MCF 10A (cell line): ENCODE measurements around the gene DYDC1. TPM values are rescaled to one million over a fixed set of nuclear protein-coding genes. Genes with fewer than 3 reads are reported as not detected.

Experiments
- BruUV-seq: library from RNA; stranded (reverse); fragments of 400-500 nt; replicated peaks from 2 replicates; lab custom pipeline; 2021; lab: Mats Ljungman, UMichigan
- CTCF ChIA-PET: fragments of 300-600 bp; sonication (Branson Sonifier 250); formaldehyde crosslinking; extraction: SDS; loops from one replicate; lab custom pipeline; 2021; ENCODE audit warnings: antibody characterized with exemption, inconsistent platforms; lab: Yijun Ruan, JAX
- POLR2A ChIA-PET: fragments of 300-600, 350-650 bp; sonication (Branson Sonifier 250); formaldehyde crosslinking; extraction: SDS; loops from one replicate; lab custom pipeline; 2020; ENCODE audit warnings: antibody characterized with exemption, inconsistent platforms; lab: Yijun Ruan, JAX
- DNase-seq: peaks from one replicate; pipeline ENCODE4 v3.0.0-alpha.2; 2018; ENCODE audit not compliant: unreplicated experiment
- H3K27ac Mint-ChIP-seq: one replicate; pipeline ENCODE4 v1.8.0; 2022; ENCODE audit warnings: mild to moderate bottlenecking, low read depth, mixed read lengths; ENCODE audit not compliant: unreplicated experiment
- H3K27me3 Mint-ChIP-seq: one replicate; pipeline ENCODE4 v1.8.0; 2022; ENCODE audit warnings: mixed read lengths; ENCODE audit not compliant: insufficient read depth, unreplicated experiment
- H3K36me3 Mint-ChIP-seq: one replicate; pipeline ENCODE4 v1.8.0; 2022; ENCODE audit warnings: mild to moderate bottlenecking, moderate library complexity, mixed read lengths; ENCODE audit not compliant: insufficient read depth, unreplicated experiment
- H3K4me1 Mint-ChIP-seq: one replicate; pipeline ENCODE4 v1.8.0; 2022; ENCODE audit warnings: mixed read lengths; ENCODE audit not compliant: insufficient read depth, unreplicated experiment
- H3K4me3 Mint-ChIP-seq: one replicate; pipeline ENCODE4 v1.8.0; 2022; ENCODE audit warnings: mild to moderate bottlenecking, moderate library complexity, mixed read lengths; ENCODE audit not compliant: unreplicated experiment
- H3K9me3 Mint-ChIP-seq: one replicate; pipeline ENCODE4 v1.8.0; 2022; ENCODE audit warnings: mixed read lengths; ENCODE audit not compliant: unreplicated experiment
- intact Hi-C: fragments of 100-400 bp; cut with micrococcal nuclease; formaldehyde crosslinking; loops from 2 replicates; pipeline ENCODE4 v1.14.1; 2022
- total RNA-seq: library from RNA; stranded (reverse); gene quantifications from 2 replicates; pipeline ENCODE4 v1.2.3, GENCODE V29; 2022
- TF ChIP-seq, protein P1 (sequence below): fragments of 200-600 bp; IDR thresholded peaks from one replicate; pipeline ENCODE4 v1.8.0; 2022; ENCODE audit warnings: antibody characterized with exemption, mild to moderate bottlenecking; ENCODE audit not compliant: unreplicated experiment

The DYDC1 gene
- total RNA-seq, 1 experiment from 2014 or later, result not detected

DNA sequence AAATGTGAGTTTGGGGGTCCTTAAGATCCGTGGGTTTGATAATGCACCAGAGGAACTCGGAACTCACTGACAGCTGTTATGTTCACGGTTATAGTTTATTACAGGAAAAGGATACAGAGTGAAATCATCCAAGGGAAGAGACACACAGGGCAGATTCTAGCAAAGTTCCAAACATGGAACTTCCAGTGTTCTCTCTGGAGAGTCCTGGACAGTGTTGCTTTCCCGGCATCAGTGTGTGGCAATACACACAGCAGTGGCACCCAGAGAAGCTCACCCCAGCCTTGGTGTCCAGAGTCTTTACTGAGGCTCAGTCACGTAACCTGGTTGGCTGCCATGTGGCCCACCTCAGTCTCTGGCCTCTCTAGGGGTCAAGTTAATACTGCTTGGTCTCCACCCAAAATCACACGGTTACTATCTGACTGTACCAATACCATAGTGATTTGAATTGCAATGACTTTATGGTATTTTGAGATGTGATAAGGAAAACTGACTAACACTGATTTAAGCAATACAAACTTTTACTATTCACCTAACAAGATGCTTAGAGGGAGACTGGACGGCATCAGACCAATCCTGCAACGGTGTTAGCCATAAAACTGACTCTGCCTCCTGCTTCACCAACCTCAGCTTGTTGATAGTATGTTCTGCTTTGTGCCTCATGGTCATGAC lies 43.7 kb upstream of the DYDC1 start:
- H3K27ac Mint-ChIP-seq, result no peak overlapping the region
- TF ChIP-seq, protein P1, sequence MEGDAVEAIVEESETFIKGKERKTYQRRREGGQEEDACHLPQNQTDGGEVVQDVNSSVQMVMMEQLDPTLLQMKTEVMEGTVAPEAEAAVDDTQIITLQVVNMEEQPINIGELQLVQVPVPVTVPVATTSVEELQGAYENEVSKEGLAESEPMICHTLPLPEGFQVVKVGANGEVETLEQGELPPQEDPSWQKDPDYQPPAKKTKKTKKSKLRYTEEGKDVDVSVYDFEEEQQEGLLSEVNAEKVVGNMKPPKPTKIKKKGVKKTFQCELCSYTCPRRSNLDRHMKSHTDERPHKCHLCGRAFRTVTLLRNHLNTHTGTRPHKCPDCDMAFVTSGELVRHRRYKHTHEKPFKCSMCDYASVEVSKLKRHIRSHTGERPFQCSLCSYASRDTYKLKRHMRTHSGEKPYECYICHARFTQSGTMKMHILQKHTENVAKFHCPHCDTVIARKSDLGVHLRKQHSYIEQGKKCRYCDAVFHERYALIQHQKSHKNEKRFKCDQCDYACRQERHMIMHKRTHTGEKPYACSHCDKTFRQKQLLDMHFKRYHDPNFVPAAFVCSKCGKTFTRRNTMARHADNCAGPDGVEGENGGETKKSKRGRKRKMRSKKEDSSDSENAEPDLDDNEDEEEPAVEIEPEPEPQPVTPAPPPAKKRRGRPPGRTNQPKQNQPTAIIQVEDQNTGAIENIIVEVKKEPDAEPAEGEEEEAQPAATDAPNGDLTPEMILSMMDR, result no peak
- no TSS peak for BruUV-seq
- ChIA-PET CTCF (interaction anchor here (0.6 to 1.1 kb wide), 2 partner anchors 42 to 512 kb away, joined by 3 read pairs; no protein-coding TSS in a partner anchor), POLR2A (interaction anchor here (0.6 kb wide), 2 partner anchors 10 to 109 kb away, joined by 3 read pairs; no protein-coding TSS in a partner anchor)
- no peaks in the 10 kb centered on the region for H3K9me3 Mint-ChIP-seq
- H3K4me1 Mint-ChIP-seq, result peaks cover 19% of the 10 kb centered on the region
- DNase-seq, result no peak
- H3K27me3 Mint-ChIP-seq, result no peaks in the 10 kb centered on the region
- no peaks in the 10 kb centered on the region for H3K36me3 Mint-ChIP-seq
- no peak overlapping the region for H3K4me3 Mint-ChIP-seq
- intact Hi-C loops, result no loop called here

DNA sequence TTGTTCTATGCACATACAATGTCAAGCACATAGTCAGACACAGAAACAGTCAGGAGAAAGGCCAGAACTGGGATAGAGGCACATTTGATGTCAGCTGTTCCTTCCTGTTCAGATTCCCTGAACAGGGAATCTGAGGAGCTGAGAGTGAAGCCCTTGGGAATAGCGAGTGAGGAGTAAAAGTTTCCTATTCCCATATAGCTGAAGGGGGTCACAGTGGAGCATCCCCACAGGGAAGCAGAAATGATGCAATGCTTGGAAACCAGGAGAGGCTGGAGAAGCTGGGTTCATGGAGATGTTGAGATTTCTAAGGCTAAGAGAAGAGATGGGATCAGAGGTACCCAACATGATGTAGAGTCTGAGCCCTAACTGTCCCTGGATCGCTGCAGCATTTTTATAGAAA lies 40.5 kb upstream of the DYDC1 start:
- Mint-ChIP-seq H3K4me1 (peaks cover 26% of the 10 kb centered on the region), H3K27me3 (no peaks in the 10 kb centered on the region), H3K4me3 (no peak overlapping the region), H3K36me3 (no peaks in the 10 kb centered on the region), H3K9me3 (no peaks in the 10 kb centered on the region), H3K27ac (no peak overlapping the region)
- intact Hi-C loops, result no loop called here
- TF ChIP-seq, protein P1, result no peak
- no peak for DNase-seq
- no TSS peak for BruUV-seq
- CTCF ChIA-PET, result interaction anchor here (0.7 to 1.4 kb wide), 6 partner anchors 15 to 527 kb away, joined by 3 to 6 read pairs (median 4); no protein-coding TSS in a partner anchor
- POLR2A ChIA-PET, result interaction anchor here (1.1 to 1.3 kb wide), 2 partner anchors 15 to 26 kb away, joined by 3 read pairs; no protein-coding TSS in a partner anchor

DNA sequence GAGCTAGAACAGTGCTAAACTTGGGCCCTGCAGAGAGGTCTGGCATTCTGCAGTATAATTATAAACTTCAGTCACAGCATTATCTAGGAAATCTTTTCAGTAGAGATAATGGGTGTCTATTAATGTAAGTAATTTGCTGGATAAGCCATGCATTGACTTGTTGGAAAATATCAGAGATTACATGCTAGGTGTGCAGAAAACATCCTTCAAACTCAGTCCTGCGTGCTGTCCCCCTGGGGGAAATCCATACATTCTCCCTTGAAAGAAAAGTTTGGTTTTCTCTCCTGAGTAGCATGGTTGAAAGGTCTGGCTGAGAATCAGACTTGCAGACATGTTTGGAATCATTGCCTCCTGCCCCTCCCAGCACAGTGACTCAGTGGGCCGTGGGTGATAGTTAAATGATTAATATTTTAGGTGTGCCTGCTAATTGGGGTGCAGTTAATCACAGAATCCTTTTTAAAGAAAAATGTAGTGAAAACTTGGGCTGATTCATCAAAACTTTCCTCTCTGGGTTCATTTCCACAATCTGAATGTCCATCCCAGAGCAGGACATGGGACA lies 37.9 kb upstream of the DYDC1 start:
- BruUV-seq, result no TSS peak
- Mint-ChIP-seq H3K4me1 (peaks cover 12% of the 10 kb centered on the region), H3K27ac (no peak overlapping the region), H3K27me3 (no peaks in the 10 kb centered on the region), H3K36me3 (no peaks in the 10 kb centered on the region), H3K9me3 (no peaks in the 10 kb centered on the region), H3K4me3 (no peak overlapping the region)
- TF ChIP-seq, protein P1, result no peak
- CTCF ChIA-PET, result interaction anchor here (0.9 to 1.0 kb wide), 2 partner anchors 48 to 50 kb away, joined by 3 to 4 read pairs; no protein-coding TSS in a partner anchor
- no peak for DNase-seq
- POLR2A ChIA-PET, result interaction anchor here (0.7 kb wide), 2 partner anchors 19 to 115 kb away, joined by 3 to 4 read pairs; no protein-coding TSS in a partner anchor
- intact Hi-C loops, result no loop called here

DNA sequence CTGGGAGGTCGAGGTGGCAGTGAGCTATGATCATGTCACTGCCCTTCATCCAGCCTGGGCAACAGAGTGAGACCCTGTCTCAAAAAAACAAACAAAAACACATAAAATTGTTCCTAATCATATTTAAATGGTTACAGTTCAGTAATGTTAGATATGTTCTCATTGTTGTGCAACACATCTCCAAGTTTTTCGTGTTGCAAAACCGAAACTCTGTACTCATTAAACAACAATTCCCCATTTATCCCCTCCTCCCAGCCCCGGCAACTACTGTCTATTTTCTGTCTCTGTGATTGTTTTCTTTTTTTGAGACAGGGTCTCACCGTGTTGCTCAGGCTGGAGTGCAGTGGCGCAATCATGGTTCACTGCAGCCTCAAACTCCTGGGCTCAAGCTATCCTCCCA lies 35.7 kb upstream of the DYDC1 start:
- Mint-ChIP-seq H3K36me3 (no peaks in the 10 kb centered on the region), H3K4me1 (peaks cover 11% of the 10 kb centered on the region), H3K27me3 (no peaks in the 10 kb centered on the region), H3K27ac (peak overlapping the region; percentile 88), H3K9me3 (no peaks in the 10 kb centered on the region), H3K4me3 (peak overlapping the region; percentile 1)
- ChIA-PET POLR2A (interaction anchor here (0.7 to 1.7 kb wide), 3 partner anchors 19 to 41 kb away, joined by 3 to 5 read pairs (median 4); no protein-coding TSS in a partner anchor), CTCF (interaction anchor here (0.5 to 3.7 kb wide), 7 partner anchors 10 to 905 kb away, joined by 3 to 39 read pairs (median 3); no protein-coding TSS in a partner anchor)
- TF ChIP-seq, protein P1, result no peak
- no TSS peak for BruUV-seq
- intact Hi-C loops, result no loop called here
- DNase-seq, result peak; percentile 82
